GM12864 (cell line): ENCODE data around the gene LINGO1.

Experiments
- DNase-seq: peaks from one replicate; pipeline ENCODE4 v3.0.0-alpha.2; 2011; ENCODE audit warnings: low read depth
- H3K4me3 ChIP-seq: 2 replicates; pipeline ENCODE4 v1.5.1; 2011; ENCODE audit warnings: mild to moderate bottlenecking, low read depth, low read length, control low read depth
- CTCF ChIP-seq: IDR thresholded peaks from 2 replicates; pipeline ENCODE4 v1.5.1; 2011; ENCODE audit warnings: low read depth, mild to moderate bottlenecking, moderate library complexity, low read length, control low read depth, inconsistent platforms; ENCODE audit errors: missing control alignments

The LINGO1 gene

GRCh38 chr15:77665530-77666295 lies 33.0 kb upstream of the LINGO1 start:
- no peak for TF ChIP-seq CTCF
- DNase-seq, result no peak
- no peak overlapping the region for H3K4me3 ChIP-seq

- DNase-seq, result no peak
- no peak overlapping the region for H3K4me3 ChIP-seq
- TF ChIP-seq CTCF, result no peak
These were observed 31.7 kb upstream of the LINGO1 start for GRCh38 chr15:77664428-77664827.

GRCh38 chr15:77663256-77663655 lies 30.5 kb upstream of the LINGO1 start:
- TF ChIP-seq CTCF, result no peak
- no peak overlapping the region for H3K4me3 ChIP-seq
- DNase-seq, result no peak

GRCh38 chr15:77659350-77660321 lies 26.9 kb upstream of the LINGO1 start:
- TF ChIP-seq CTCF, result peak; percentile 48
- H3K4me3 ChIP-seq, result no peak overlapping the region
- DNase-seq, result no peak

GRCh38 chr15:77658304-77658703 lies 25.6 kb upstream of the LINGO1 start:
- H3K4me3 ChIP-seq, result no peak overlapping the region
- TF ChIP-seq CTCF, result no peak
- DNase-seq, result no peak

- no peak overlapping the region for H3K4me3 ChIP-seq
- no peak for TF ChIP-seq CTCF
- no peak for DNase-seq
These were observed 25.0 kb upstream of the LINGO1 start for GRCh38 chr15:77657634-77658238.
